Cortex of kidney (tissue), 1 donor: ENCODE measurements around the gene PNMA1.

Experiments
- DNase-seq: peaks from one replicate; lab custom pipeline; 2025; lab: John Stamatoyannopoulos, UW

The PNMA1 gene

GRCh38 chr14:73663548-73664212 is 50.5 kb downstream of the PNMA1 start:
- DNase-seq: no peak

DNA sequence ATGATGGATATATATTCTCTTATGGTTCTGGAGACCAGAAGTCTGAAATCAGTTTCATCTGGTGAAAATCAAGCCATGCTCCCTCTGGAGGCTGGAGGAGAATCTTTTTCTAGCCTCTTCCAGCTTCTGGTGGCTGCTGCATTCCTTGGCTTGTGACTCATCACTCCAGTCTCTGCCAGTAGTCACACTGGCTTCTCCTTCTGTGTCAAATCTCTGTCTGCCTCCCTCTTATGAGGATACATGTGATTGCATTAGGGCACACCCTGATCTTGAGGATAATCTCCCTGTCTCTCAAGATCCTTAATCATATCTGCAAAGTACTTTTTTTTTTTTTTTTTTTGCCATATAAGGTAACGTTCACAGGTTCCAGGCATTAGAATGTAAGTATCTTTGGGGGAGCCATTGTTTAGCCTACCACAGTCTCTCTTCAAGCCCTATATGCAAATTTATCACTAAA is 51.7 kb downstream of the PNMA1 start:
- no peak for DNase-seq

DNA sequence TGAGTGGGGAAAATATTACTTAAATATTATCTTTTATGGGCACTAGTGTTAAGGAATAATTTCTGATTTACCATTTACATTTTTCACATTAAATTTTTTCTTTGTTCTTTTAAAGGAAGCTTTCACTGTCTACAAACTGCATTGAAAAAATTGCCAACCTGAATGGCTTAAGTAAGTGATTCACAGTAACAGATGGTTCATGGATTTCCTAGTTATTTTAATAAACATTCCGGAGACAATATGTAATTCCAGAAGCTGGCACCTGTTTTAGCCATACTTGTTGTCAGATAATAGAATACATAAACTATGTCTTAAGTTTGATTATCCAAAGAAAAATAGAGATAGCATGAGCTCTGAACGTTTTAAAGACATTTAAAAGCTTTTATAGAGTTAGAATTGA is 52.3 kb downstream of the PNMA1 start:
- no peak for DNase-seq
